Measurements from ENCODE around the gene SH3BP1.
A peak's percentile ranks its signal among the peaks of the same experiment; 100 is the strongest.
"Not testable (repeated sequence)": the region's sequence is repeated elsewhere in the genome, so short reads cannot be mapped to it uniquely, and the experiment has no call there.

The SH3BP1 gene

DNA sequence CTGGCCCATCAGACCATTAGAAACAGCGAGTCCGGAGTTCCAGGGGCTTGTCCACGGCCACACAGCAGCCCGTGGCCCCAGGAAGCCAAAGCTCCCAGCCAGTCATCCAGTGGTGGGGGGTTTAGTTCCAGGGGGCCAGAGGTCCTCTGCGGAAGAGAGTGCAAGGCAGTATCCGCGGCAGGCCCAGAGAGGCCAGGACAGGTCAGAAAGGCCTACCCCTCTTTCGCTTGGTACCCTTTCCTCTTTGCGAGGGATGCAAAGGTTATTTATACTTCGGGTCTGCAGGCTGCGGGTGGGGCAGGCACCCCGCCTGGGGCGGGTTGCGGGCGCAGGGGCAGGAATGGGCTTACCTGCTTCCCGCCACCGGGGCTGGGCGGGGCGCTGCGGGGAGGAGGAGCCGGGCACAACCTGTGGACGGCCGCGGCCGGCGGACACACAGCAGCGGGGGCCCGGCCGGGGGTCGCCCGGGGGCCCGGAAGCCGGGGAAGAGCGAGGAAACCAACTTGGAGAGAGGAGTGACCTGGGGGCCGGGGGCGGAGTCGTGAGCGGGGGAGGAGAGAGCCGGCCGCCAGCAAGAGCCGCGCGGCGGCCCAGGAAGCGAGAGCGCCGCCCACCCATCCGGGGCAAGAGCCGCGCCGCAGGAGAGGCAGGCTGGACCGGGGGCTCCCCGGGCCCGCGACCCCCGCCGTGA is at the start of gene SH3BP1:
SH3BP1 (plus strand) TSS at position 600 of the 691 bp plus-strand sequence. CDS start 119 bp downstream, outside the sequence.
- peak within 1 kb of the TSS; percentile 98 for H3K27ac Mint-ChIP-seq
- H3K9me3 Mint-ChIP-seq: no peaks in the 10 kb centered on the region
- peaks cover 79% of the 10 kb centered on the region for H3K4me1 Mint-ChIP-seq
- CTCF ChIA-PET: interaction anchor here (1.0 to 28.2 kb wide), 4 partner anchors 11 to 37 kb away, joined by 3 to 506 read pairs (median 11); partner anchors contain the start of genes LGALS1 and NOL12
- peak within 1 kb of the TSS; percentile 99 for H3K4me3 Mint-ChIP-seq
- DNase-seq: peak; percentile 79
- no peaks in the 10 kb centered on the region for H3K27me3 Mint-ChIP-seq
- peaks cover 27% of the 10 kb centered on the region for H3K36me3 Mint-ChIP-seq

GRCh38 chr22:37591081-37591480 is 48.4 kb upstream of the SH3BP1 start:
- not testable (repeated sequence) for H3K27ac Mint-ChIP-seq, H3K4me3 Mint-ChIP-seq, H3K9me3 Mint-ChIP-seq, H3K36me3 Mint-ChIP-seq, DNase-seq
- H3K27me3 Mint-ChIP-seq: peaks cover 49% of the 10 kb centered on the region
- CTCF ChIA-PET: interaction anchor here (0.8 to 5.9 kb wide), 6 partner anchors 23 to 275 kb away, joined by 3 to 95 read pairs (median 3); no protein-coding TSS in a partner anchor
- H3K4me1 Mint-ChIP-seq: peaks cover 13% of the 10 kb centered on the region

DNA sequence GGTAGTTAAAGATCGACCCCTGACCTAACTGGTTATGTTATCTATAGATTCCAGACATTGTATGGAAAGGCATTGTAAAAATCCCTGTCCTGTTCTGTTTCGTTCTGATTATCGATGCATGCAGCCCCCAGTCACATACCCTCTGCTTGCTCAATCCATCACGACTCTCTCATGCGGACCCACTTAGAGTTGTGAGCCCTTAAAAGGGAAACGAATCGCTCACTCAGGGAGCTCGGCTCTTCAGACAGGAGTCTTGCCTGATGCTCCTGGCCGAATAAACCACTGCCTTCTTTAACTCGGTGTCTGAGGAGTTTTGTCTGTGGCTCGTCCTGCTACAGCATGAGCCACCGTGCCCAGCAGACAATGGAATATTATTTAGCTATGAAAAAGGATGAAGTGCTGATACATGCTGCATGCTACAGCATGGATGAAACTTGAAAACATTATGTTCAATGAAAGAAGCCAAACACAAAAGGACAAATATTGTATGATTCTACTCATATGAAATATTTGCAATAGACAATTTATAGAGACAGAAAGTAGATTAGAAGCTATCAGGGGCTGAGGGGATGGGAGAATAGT is 47.6 kb upstream of the SH3BP1 start:
- no peaks in the 10 kb centered on the region for H3K36me3 Mint-ChIP-seq
- peak overlapping the region; percentile 30 for H3K27ac Mint-ChIP-seq
- DNase-seq: no peak
- H3K27me3 Mint-ChIP-seq: peaks cover 41% of the 10 kb centered on the region
- peak overlapping the region; percentile 64 for H3K4me3 Mint-ChIP-seq
- H3K9me3 Mint-ChIP-seq: no peaks in the 10 kb centered on the region
- H3K4me1 Mint-ChIP-seq: peaks cover 13% of the 10 kb centered on the region
- CTCF ChIA-PET: interaction anchor here (0.7 to 5.9 kb wide), 23 partner anchors 9 to 274 kb away, joined by 3 to 95 read pairs (median 6); partner anchors contain the start of genes GGA1 and NOL12

- Mint-ChIP-seq H3K27me3 (peaks cover 33% of the 10 kb centered on the region), H3K4me1 (peaks cover 13% of the 10 kb centered on the region), H3K36me3 (no peaks in the 10 kb centered on the region), H3K4me3 (no peak overlapping the region), H3K27ac (no peak overlapping the region), H3K9me3 (no peaks in the 10 kb centered on the region)
- CTCF ChIA-PET: interaction anchor here (0.6 to 0.7 kb wide), 2 partner anchors 9 to 13 kb away, joined by 3 read pairs; no protein-coding TSS in a partner anchor
- DNase-seq: no peak
These were observed 45.2 kb upstream of the SH3BP1 start for GRCh38 chr22:37594237-37594636.

DNA sequence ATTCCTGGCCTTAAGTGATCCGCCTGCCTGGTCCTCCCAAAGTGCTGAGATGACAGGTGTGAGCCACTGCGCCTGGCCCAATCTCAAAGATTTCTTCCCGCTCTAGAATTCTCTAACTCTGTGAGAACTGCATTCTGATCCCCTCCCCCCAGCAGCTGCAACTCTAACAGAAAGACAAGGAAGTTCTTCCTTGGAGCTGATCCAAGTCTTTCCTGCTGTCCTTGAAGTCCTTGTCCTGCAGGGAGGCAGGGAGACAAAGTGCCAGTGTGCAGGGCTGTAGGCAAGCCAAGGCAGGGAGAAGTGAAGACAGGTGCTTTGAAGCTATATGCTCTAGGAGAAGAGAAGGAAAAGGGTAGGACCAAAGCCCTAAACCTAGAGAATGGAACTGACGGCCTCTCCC is 40.3 kb upstream of the SH3BP1 start:
- Mint-ChIP-seq H3K36me3 (no peaks in the 10 kb centered on the region), H3K4me1 (peaks cover 5% of the 10 kb centered on the region), H3K9me3 (no peaks in the 10 kb centered on the region), H3K4me3 (no peak overlapping the region), H3K27ac (no peak overlapping the region), H3K27me3 (peaks cover 57% of the 10 kb centered on the region)
- no peak for DNase-seq
- CTCF ChIA-PET: interaction anchor here (0.6 to 1.2 kb wide), 2 partner anchors 32 to 358 kb away, joined by 3 read pairs; no protein-coding TSS in a partner anchor

GRCh38 chr22:37601203-37601539 is 38.3 kb upstream of the SH3BP1 start:
- peaks cover 2% of the 10 kb centered on the region for H3K36me3 Mint-ChIP-seq
- CTCF ChIA-PET: no interaction called here
- H3K4me3 Mint-ChIP-seq: no peak overlapping the region
- H3K27ac Mint-ChIP-seq: no peak overlapping the region
- no peaks in the 10 kb centered on the region for H3K9me3 Mint-ChIP-seq
- DNase-seq: no peak
- H3K4me1 Mint-ChIP-seq: peaks cover 24% of the 10 kb centered on the region
- H3K27me3 Mint-ChIP-seq: peaks cover 61% of the 10 kb centered on the region

- Mint-ChIP-seq H3K36me3 (peaks cover 2% of the 10 kb centered on the region), H3K27me3 (peaks cover 61% of the 10 kb centered on the region)
- CTCF ChIA-PET: interaction anchor here (1.2 kb wide), 1 partner anchor 9 kb away, joined by 4 read pairs; no protein-coding TSS in a partner anchor
These were observed 37.7 kb upstream of the SH3BP1 start for GRCh38 chr22:37601540-37602442.

GRCh38 chr22:37602546-37603277 is 36.8 kb upstream of the SH3BP1 start:
- DNase-seq, H3K27ac Mint-ChIP-seq, H3K36me3 Mint-ChIP-seq, H3K9me3 Mint-ChIP-seq, H3K4me3 Mint-ChIP-seq: not testable (repeated sequence)
- Mint-ChIP-seq H3K4me1 (peaks cover 35% of the 10 kb centered on the region), H3K27me3 (peaks cover 57% of the 10 kb centered on the region)
- CTCF ChIA-PET: interaction anchor here (1.2 kb wide), 1 partner anchor 10 kb away, joined by 4 read pairs; no protein-coding TSS in a partner anchor

More at GRCh38 chr22:37601540-37602442, 37.7 kb upstream of the SH3BP1 start:
- Mint-ChIP-seq H3K4me3 (no peak overlapping the region), H3K9me3 (no peaks in the 10 kb centered on the region), H3K4me1 (peaks cover 26% of the 10 kb centered on the region), H3K27ac (peak overlapping the region; percentile 28)
- no peak for DNase-seq

GRCh38 chr22:37604074-37604473 is 35.4 kb upstream of the SH3BP1 start:
- Mint-ChIP-seq H3K9me3 (no peaks in the 10 kb centered on the region), H3K27me3 (peaks cover 52% of the 10 kb centered on the region), H3K4me1 (peaks cover 41% of the 10 kb centered on the region), H3K36me3 (peaks cover 2% of the 10 kb centered on the region), H3K4me3 (no peak overlapping the region), H3K27ac (no peak overlapping the region)
- no peak for DNase-seq
- CTCF ChIA-PET: interaction anchor here (0.6 to 1.1 kb wide), 2 partner anchors 12 to 36 kb away, joined by 3 to 6 read pairs; no protein-coding TSS in a partner anchor

DNA sequence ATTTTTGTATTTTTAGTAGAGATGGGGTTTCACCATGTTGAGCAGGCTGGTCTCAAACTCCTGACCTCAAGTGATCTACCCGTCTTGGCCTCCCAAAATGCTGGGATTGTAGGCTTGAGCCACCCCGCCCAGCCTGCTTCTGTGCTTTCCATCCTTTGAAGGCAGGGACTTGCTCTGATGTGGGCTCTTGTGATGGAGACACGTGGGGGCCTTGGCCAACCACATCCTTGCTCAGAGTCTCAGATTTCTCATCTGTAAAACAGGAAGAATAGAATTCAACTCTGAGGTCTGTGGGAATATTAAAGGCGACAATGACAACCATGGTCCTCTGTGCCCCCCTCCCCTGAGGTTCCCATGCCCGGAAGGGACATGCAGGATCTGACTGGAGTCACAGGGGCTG is 34.6 kb upstream of the SH3BP1 start:
- CTCF ChIA-PET: interaction anchor here (0.6 to 4.1 kb wide), 8 partner anchors 13 to 222 kb away, joined by 3 to 21 read pairs (median 6); partner anchors contain the start of gene LGALS2
- Mint-ChIP-seq H3K36me3 (peaks cover 4% of the 10 kb centered on the region), H3K4me3 (peak overlapping the region; percentile 51), H3K4me1 (peaks cover 47% of the 10 kb centered on the region), H3K9me3 (no peaks in the 10 kb centered on the region), H3K27ac (peak overlapping the region; percentile 71), H3K27me3 (peaks cover 46% of the 10 kb centered on the region)
- peak; percentile 83 for DNase-seq

DNA sequence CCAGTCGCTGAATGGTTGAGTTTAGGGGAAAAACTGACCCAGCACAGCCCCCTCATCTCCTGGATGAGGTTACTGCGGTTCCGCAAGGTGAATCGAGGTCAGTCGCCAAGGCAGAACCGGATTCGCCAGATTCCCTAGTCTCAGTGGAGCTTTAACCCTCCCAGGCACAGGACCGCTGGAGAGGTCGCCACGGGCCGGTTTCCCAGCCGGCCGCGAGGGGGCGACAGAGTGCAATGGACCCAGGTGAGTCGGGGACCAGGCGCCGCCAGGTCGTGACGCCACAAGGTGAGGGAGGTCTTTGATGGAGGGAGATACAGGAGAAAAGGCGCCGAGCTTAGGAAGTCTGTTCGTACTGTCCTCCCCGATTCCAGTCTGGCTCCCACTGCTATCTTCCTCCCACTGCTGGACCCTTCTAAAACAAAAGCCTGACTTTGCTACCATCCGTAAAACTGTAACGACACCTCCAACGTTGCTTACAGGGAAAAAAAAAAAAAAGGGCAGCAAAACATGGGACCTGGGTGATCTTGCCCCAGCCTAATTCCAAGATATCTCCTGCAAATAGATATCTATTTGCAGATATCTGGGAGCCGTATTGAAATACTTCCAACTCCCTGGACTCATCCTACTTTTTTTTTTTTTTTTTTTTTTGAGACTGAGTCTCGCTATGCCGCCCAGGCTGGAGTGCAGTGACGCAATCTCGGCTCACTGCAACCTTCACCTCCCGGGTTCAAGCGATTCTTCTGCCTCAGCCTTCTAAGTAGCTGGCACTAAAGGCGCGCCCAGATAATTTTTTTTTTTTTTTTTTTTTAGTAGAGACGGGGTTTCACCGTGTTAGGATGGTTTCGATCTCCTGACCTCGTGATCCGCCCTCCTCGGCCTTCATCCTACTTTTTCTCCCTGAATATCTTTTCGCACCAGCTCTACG is 32.2 kb upstream of the SH3BP1 start:
- peak overlapping the region; percentile 95 for H3K27ac Mint-ChIP-seq
- no peaks in the 10 kb centered on the region for H3K9me3 Mint-ChIP-seq
- CTCF ChIA-PET: interaction anchor here (0.6 to 6.3 kb wide), 29 partner anchors 10 to 1327 kb away, joined by 3 to 48 read pairs (median 5); partner anchors contain the start of genes LGALS1 and SH3BP1
- DNase-seq: peak; percentile 93
- H3K36me3 Mint-ChIP-seq: peaks cover 4% of the 10 kb centered on the region
- peaks cover 62% of the 10 kb centered on the region for H3K4me1 Mint-ChIP-seq
- peaks cover 24% of the 10 kb centered on the region for H3K27me3 Mint-ChIP-seq
- H3K4me3 Mint-ChIP-seq: peak overlapping the region; percentile 97

DNA sequence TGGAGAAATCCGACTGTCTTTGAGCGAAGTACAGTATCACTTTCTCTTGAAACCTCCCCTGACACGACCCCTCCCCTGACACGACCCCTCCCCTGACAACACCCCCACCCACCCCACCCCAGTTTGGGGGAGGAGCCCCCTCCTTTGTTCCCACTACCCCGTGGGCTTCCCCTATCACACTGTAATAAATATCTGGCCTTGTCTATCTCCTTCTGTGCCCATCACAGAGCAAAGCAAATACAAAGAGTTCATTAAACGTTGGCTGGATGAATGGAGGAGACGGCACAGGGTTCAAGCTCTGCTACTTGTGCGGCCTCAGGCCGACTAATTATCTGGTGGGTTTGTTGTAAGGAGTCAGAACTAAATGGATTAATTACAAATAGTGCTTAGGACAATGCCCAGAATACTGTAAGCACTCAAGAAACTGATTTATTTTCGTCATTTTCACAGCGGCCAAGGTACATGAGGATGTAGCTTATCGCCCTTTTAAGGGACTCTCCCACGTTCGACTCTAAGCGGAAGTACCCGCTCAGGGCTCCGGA is 31.5 kb upstream of the SH3BP1 start:
- CTCF ChIA-PET: interaction anchor here (0.6 to 6.3 kb wide), 16 partner anchors 16 to 323 kb away, joined by 3 to 48 read pairs (median 4); partner anchors contain the start of genes LGALS1 and SH3BP1
- Mint-ChIP-seq H3K36me3 (peaks cover 4% of the 10 kb centered on the region), H3K4me3 (peak overlapping the region; percentile 97), H3K4me1 (peaks cover 62% of the 10 kb centered on the region), H3K27me3 (peaks cover 17% of the 10 kb centered on the region), H3K9me3 (no peaks in the 10 kb centered on the region), H3K27ac (peak overlapping the region; percentile 95)
- DNase-seq: no peak

Data from activated naive CD4-positive, alpha-beta T cell treated with anti-CD3 and anti-CD28 coated beads, Interleukin-2, amount 10 ng/mL, durations not matched to agents 7 days and 5 days (primary cell).